C4-2B (cell line): ENCODE measurements around the gene ZNF670.

Experiments used
- H3K27ac ChIP-seq: fragments of 450-650 bp; 2 replicates; pipeline ENCODE4 v1.5.1; 2017
- ZFX ChIP-seq: fragments of 450-650 bp; IDR thresholded peaks from 2 replicates; pipeline ENCODE4 v1.6.1; 2017
- TF ChIP-seq, protein P1 (sequence below): fragments of 450-650 bp; conservative IDR thresholded peaks from 2 replicates; pipeline ENCODE4 v1.5.1; 2017; ENCODE audit warnings: mild to moderate bottlenecking

Gene ZNF670

DNA sequence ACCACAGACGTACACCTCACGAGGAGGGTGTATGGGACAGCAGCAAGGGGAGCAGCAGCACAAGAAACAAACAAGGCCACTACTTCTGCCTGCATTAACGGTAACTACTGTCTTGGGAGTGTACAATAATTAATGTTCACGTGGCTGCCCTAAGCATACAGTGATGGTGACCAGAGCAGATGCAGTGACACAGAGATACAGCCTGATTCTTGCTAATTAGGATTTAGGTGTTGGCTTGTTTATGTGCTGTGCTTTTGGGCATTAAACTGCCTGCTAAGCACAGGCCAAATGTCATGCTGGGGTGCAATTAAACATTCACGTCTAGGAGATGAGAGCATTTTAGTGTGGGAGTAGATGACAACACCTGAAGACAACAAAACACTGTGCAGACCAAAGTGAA, 18.3 kb upstream of the ZNF670 start:
- no peak for TF ChIP-seq ZFX
- H3K27ac ChIP-seq = no peak overlapping the region

DNA sequence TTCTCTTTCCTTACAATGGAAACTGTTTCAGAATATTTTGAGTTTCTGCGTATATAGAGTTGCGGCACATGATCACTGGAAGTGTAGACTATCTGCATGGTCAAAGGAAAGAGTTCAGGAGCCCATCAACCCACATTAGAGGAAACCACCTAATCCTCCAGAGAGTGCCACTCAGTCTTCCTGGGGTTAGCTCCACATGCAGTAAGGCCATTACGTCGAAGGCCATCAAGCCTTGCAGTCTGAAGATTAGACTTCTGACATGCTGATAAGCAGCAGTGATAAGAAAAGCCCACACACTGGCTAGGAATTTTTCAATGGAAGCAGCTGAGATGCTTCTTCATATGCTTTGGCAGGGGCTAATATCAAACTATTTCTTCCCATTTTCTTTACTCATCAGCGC, 17.9 kb upstream of the ZNF670 start:
- TF ChIP-seq, protein P1, sequence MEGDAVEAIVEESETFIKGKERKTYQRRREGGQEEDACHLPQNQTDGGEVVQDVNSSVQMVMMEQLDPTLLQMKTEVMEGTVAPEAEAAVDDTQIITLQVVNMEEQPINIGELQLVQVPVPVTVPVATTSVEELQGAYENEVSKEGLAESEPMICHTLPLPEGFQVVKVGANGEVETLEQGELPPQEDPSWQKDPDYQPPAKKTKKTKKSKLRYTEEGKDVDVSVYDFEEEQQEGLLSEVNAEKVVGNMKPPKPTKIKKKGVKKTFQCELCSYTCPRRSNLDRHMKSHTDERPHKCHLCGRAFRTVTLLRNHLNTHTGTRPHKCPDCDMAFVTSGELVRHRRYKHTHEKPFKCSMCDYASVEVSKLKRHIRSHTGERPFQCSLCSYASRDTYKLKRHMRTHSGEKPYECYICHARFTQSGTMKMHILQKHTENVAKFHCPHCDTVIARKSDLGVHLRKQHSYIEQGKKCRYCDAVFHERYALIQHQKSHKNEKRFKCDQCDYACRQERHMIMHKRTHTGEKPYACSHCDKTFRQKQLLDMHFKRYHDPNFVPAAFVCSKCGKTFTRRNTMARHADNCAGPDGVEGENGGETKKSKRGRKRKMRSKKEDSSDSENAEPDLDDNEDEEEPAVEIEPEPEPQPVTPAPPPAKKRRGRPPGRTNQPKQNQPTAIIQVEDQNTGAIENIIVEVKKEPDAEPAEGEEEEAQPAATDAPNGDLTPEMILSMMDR = no peak
- no peak for TF ChIP-seq ZFX

DNA sequence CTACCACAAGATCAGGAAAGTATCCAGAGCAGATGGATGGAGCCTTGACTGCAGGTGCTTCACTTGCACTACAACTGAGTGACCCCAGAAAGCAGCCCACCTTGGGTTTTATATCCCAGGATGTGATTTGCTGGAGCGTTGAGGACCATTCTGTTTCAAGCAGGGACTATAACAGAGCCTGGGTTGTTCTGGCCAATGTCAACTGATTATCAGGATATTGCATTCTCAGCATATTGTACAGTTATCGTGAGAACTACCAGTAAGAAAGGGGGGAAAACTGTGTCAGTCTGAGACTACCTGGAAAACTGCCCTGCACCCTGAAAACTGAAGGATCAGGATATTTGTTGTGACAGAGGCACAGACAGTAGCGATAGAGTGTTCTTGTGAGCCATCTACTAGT, 17.5 kb upstream of the ZNF670 start:
- H3K27ac ChIP-seq = no peak overlapping the region
- TF ChIP-seq ZFX = no peak
- TF ChIP-seq, protein P1 = no peak

More for the DNA sequence above, 17.9 kb upstream of the ZNF670 start:
- H3K27ac ChIP-seq = no peak overlapping the region

DNA sequence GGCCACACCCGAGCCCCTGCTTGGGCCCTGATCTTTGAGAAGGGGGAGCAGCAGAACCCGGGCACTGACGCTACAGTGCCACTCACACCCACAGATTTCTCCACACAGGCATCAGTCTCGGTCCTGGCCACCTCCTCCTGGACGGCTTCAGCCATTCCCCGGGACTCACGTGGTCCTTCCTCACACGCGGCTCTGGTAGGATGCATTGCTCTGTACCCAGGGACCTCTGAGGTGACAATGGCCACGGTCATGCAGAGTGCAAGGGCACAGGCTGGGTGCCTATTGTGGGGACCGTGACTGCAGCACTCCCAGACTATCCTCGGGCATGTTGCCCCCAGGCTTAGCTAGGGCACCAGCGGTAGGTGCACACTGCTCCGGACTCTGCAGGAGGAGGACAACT, 11.8 kb upstream of the ZNF670 start:
- no peak overlapping the region for H3K27ac ChIP-seq

DNA sequence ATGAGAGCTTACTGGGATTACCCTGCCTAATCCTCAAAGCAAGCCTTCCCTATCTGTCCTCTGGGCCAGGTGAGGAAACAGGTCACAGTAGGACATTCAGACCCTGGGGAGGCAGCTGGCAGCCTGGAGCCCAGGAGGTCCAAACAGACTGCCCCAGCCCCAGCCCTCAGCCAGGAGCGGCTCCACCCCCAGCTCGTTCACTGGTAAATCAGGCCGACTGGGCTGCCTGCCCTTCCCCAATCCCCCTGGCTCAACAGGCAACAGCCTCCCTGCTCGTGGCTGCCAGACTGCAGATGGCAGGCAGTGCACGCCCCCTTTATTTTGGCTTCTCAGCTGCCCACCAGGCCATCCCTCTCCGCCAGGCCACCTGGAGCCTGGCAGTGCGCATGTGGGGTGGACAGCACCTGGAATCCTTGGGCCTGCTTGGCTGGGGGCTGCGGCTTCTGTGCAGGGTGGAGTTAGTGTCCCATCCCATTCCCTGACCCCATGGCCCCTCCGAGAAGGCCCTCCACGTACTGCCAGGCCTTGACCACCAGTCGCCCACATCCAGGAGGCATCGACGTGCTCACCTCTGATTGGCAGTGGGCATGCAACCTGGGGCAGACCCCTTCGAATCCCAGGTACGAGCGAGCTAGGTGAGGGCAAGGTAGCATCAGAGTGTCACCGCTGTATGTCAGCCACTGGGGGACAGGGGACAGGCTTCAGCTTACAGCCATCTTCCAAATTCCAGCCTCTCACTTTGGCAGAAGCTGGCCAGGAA, 11.2 kb upstream of the ZNF670 start:
- TF ChIP-seq, protein P1 = no peak
- no peak overlapping the region for H3K27ac ChIP-seq

More for the DNA sequence above, 11.8 kb upstream of the ZNF670 start:
- TF ChIP-seq, protein P1 = no peak
- TF ChIP-seq ZFX = no peak

DNA sequence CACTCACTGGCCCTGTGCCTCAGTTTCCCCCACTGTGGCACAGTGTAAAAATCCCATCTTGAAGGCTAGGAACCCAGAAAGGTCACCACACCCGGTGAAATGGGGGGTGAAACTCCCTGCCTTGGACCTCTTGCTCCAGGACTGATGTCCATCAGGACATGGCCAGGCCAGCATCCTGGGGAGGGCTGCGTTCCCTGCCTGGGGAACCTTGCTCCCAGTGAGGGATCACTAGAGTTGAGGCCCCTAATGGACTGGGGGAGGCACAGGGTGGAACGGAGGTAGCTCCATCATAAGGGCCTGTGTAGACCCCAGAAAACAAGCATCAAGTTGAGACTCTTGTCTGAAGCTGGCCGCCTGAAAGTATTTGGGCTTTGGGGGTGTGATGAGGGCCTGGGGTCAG, 10.4 kb upstream of the ZNF670 start:
- TF ChIP-seq, protein P1 = no peak
- TF ChIP-seq ZFX = no peak
- H3K27ac ChIP-seq = no peak overlapping the region

DNA sequence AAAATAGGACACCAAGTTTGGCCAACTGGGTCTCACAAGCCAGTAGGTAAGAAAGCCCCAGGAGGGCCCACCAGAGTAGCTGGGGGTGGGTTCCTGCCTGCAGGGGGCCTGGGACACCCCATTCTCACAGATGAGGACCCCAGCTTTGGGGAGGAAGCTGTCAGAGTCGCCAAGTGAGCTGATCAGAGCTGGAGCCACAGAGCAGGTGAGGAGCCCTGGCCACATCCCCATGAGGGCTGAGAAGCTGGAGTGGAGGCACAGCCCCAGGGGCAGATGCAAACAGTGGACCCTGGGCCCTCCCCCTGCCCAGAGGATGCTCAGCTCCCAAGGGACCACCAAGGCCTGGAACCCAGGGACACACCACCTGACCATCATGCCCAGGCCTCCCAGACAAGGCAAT, 8.6 kb upstream of the ZNF670 start:
- H3K27ac ChIP-seq = no peak overlapping the region
- no peak for TF ChIP-seq ZFX
- TF ChIP-seq, protein P1 = no peak

DNA sequence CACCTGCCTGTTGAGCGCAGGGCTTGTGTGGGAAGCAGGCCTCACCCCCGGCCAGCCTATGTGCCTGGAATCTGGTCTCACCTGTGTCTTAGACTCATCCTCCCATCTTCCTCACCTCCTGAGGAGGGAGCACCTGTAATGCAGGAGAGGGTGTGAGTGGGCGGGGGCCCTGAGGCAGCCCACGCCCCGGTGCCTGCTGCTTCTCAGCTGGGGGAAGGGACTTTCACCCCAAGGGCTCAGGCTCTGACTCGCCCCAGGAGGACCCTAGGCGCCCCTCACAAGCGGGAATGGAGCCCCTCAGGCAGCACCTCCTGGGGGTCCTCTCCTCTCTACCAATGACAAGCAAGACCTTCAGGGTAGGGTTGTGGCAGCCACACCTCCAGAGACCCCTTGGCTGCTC, 6.7 kb upstream of the ZNF670 start:
- no peak overlapping the region for H3K27ac ChIP-seq
- TF ChIP-seq, protein P1 = no peak
- TF ChIP-seq ZFX = no peak
